Measurements from ENCODE around the gene OR6S1.

The OR6S1 gene

DNA sequence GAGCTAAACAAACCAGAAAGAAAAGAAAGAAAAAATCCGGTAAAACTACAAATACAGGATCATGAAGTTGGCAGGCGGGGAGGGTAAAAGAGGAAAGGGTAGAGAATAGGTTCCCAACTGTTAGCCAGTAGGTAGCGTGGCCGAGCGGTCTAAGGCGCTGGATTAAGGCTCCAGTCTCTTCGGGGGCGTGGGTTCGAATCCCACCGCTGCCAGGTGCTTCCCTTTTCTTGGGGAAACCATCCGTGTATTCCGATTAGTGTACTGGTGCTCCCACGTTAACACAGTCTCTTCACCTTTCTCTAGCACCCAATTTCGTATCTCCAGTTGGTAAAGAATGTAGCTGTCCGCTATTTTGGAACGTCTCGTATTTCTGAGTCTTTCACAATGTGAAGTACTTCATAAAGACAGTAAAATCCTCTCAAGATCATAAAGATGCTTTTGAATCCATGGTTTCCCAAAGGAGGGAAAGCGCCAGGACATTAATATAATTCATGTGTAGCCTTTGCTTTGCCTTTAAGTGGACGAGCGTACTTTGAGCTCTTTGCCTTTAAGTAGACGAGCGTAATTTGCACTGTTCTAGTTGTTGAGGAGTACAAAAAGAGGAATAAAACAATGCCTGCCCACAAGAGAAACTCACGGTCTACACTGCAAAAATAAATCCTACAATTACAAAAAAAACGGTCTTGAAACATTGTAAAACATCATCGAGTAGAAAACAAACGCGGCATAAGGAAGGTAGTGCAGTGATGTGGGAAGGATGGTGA is 31.3 kb downstream of the OR6S1 start (continued):
- TF ChIP-seq, protein P1, sequence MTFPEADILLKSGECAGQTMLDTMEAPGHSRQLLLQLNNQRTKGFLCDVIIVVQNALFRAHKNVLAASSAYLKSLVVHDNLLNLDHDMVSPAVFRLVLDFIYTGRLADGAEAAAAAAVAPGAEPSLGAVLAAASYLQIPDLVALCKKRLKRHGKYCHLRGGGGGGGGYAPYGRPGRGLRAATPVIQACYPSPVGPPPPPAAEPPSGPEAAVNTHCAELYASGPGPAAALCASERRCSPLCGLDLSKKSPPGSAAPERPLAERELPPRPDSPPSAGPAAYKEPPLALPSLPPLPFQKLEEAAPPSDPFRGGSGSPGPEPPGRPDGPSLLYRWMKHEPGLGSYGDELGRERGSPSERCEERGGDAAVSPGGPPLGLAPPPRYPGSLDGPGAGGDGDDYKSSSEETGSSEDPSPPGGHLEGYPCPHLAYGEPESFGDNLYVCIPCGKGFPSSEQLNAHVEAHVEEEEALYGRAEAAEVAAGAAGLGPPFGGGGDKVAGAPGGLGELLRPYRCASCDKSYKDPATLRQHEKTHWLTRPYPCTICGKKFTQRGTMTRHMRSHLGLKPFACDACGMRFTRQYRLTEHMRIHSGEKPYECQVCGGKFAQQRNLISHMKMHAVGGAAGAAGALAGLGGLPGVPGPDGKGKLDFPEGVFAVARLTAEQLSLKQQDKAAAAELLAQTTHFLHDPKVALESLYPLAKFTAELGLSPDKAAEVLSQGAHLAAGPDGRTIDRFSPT (tag by site-specific recombination; IDR thresholded peaks at IDR 0.05) = no peak
- TF ChIP-seq ZBTB48 (tag by site-specific recombination; IDR thresholded peaks at IDR 0.05) (no peak), FEZF1 (tag by site-specific recombination; IDR thresholded peaks at IDR 0.05) (no peak), ZNF292 (tag by site-specific recombination; IDR thresholded peaks at IDR 0.05; ENCODE audit: borderline replicate concordance, low read depth) (no peak), ZFP37 (tag by site-specific recombination; IDR thresholded peaks at IDR 0.05) (peak; percentile 75; the same call in 1 of the 2 replicates), ZNF2 (tag by site-specific recombination; IDR thresholded peaks at IDR 0.05) (peak; percentile 70; the same call in 1 of the 2 replicates), ZNF514 (tag by site-specific recombination; IDR thresholded peaks at IDR 0.05) (no peak), ZNF843 (tag by site-specific recombination; IDR thresholded peaks at IDR 0.05) (no peak), ZNF654 (tag by site-specific recombination; IDR thresholded peaks at IDR 0.05; ENCODE audit: low read depth) (peak; percentile 24; the same call in 1 of the 2 replicates), PRDM1 (tag by site-specific recombination; IDR thresholded peaks at IDR 0.05) (peak; percentile 81), ZNF174 (tag by site-specific recombination; IDR thresholded peaks at IDR 0.05) (no peak), ZNF530 (tag by site-specific recombination; IDR thresholded peaks at IDR 0.05; ENCODE audit: low read depth) (no peak), TRIM28 (IDR thresholded peaks at IDR 0.05; ENCODE audit: borderline replicate concordance, low read length) (no peak), EGR2 (tag by site-specific recombination; IDR thresholded peaks at IDR 0.05; ENCODE audit: low read depth) (peak; percentile 44; the same call in 1 of the 2 replicates), TCF7L2 (IDR thresholded peaks at IDR 0.05; ENCODE audit: borderline replicate concordance, low read depth, low read length) (no peak), ZNF23 (tag by site-specific recombination; IDR thresholded peaks at IDR 0.05; ENCODE audit: borderline replicate concordance) (no peak), ZXDB (tag by site-specific recombination; IDR thresholded peaks at IDR 0.05) (peak; percentile 73), SCRT1 (tag by site-specific recombination; IDR thresholded peaks at IDR 0.05; ENCODE audit: borderline replicate concordance) (no peak)
- TF ChIP-seq, protein P2, sequence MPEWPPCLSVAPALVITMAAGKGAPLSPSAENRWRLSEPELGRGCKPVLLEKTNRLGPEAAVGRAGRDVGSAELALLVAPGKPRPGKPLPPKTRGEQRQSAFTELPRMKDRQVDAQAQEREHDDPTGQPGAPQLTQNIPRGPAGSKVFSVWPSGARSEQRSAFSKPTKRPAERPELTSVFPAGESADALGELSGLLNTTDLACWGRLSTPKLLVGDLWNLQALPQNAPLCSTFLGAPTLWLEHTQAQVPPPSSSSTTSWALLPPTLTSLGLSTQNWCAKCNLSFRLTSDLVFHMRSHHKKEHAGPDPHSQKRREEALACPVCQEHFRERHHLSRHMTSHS (tag by site-specific recombination; IDR thresholded peaks at IDR 0.05) = no peak
- TF ChIP-seq, protein P3, sequence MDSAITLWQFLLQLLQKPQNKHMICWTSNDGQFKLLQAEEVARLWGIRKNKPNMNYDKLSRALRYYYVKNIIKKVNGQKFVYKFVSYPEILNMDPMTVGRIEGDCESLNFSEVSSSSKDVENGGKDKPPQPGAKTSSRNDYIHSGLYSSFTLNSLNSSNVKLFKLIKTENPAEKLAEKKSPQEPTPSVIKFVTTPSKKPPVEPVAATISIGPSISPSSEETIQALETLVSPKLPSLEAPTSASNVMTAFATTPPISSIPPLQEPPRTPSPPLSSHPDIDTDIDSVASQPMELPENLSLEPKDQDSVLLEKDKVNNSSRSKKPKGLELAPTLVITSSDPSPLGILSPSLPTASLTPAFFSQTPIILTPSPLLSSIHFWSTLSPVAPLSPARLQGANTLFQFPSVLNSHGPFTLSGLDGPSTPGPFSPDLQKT (IDR thresholded peaks at IDR 0.05; ENCODE audit: borderline replicate concordance, low read depth, low read length) = no peak
- TF ChIP-seq, protein P4, sequence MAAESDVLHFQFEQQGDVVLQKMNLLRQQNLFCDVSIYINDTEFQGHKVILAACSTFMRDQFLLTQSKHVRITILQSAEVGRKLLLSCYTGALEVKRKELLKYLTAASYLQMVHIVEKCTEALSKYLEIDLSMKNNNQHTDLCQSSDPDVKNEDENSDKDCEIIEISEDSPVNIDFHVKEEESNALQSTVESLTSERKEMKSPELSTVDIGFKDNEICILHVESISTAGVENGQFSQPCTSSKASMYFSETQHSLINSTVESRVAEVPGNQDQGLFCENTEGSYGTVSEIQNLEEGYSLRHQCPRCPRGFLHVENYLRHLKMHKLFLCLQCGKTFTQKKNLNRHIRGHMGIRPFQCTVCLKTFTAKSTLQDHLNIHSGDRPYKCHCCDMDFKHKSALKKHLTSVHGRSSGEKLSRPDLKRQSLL (tag by site-specific recombination; IDR thresholded peaks at IDR 0.05) = peak; percentile 85
- TF ChIP-seq, protein P5, sequence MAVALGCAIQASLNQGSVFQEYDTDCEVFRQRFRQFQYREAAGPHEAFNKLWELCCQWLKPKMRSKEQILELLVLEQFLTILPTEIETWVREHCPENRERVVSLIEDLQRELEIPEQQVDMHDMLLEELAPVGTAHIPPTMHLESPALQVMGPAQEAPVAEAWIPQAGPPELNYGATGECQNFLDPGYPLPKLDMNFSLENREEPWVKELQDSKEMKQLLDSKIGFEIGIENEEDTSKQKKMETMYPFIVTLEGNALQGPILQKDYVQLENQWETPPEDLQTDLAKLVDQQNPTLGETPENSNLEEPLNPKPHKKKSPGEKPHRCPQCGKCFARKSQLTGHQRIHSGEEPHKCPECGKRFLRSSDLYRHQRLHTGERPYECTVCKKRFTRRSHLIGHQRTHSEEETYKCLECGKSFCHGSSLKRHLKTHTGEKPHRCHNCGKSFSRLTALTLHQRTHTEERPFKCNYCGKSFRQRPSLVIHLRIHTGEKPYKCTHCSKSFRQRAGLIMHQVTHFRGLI (tag by site-specific recombination; IDR thresholded peaks at IDR 0.05) = no peak
- TF ChIP-seq, protein P6, sequence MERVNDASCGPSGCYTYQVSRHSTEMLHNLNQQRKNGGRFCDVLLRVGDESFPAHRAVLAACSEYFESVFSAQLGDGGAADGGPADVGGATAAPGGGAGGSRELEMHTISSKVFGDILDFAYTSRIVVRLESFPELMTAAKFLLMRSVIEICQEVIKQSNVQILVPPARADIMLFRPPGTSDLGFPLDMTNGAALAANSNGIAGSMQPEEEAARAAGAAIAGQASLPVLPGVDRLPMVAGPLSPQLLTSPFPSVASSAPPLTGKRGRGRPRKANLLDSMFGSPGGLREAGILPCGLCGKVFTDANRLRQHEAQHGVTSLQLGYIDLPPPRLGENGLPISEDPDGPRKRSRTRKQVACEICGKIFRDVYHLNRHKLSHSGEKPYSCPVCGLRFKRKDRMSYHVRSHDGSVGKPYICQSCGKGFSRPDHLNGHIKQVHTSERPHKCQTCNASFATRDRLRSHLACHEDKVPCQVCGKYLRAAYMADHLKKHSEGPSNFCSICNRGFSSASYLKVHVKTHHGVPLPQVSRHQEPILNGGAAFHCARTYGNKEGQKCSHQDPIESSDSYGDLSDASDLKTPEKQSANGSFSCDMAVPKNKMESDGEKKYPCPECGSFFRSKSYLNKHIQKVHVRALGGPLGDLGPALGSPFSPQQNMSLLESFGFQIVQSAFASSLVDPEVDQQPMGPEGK (tag by site-specific recombination; IDR thresholded peaks at IDR 0.05) = peak; percentile 43; the same call in 1 of the 2 replicates
- TF ChIP-seq, protein P7, sequence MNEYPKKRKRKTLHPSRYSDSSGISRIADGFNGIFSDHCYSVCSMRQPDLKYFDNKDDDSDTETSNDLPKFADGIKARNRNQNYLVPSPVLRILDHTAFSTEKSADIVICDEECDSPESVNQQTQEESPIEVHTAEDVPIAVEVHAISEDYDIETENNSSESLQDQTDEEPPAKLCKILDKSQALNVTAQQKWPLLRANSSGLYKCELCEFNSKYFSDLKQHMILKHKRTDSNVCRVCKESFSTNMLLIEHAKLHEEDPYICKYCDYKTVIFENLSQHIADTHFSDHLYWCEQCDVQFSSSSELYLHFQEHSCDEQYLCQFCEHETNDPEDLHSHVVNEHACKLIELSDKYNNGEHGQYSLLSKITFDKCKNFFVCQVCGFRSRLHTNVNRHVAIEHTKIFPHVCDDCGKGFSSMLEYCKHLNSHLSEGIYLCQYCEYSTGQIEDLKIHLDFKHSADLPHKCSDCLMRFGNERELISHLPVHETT (tag by site-specific recombination; IDR thresholded peaks at IDR 0.05) = peak; percentile 75; the same call in 1 of the 2 replicates

Measured in HEK293 (cell line).